Activated naive CD8-positive, alpha-beta T cell (primary cell): ENCODE measurements around the gene F3.

Experiments used
- H3K27ac Mint-ChIP-seq: one replicate; pipeline ENCODE4 v1.8.0; 2021; ENCODE audit warnings: mixed read lengths
- H3K27me3 Mint-ChIP-seq: one replicate; pipeline ENCODE4 v1.8.0; 2021; ENCODE audit warnings: mixed read lengths
- H3K36me3 Mint-ChIP-seq: one replicate; pipeline ENCODE4 v1.8.0; 2021; ENCODE audit warnings: mixed read lengths
- H3K4me1 Mint-ChIP-seq: one replicate; pipeline ENCODE4 v1.8.0; 2021; ENCODE audit warnings: low read depth, mixed read lengths
- H3K4me3 Mint-ChIP-seq: one replicate; pipeline ENCODE4 v1.8.0; 2021; ENCODE audit warnings: mild to moderate bottlenecking, mixed read lengths
- H3K9me3 Mint-ChIP-seq: one replicate; pipeline ENCODE4 v1.8.0; 2021; ENCODE audit warnings: low read depth, mixed read lengths

F3 gene

DNA sequence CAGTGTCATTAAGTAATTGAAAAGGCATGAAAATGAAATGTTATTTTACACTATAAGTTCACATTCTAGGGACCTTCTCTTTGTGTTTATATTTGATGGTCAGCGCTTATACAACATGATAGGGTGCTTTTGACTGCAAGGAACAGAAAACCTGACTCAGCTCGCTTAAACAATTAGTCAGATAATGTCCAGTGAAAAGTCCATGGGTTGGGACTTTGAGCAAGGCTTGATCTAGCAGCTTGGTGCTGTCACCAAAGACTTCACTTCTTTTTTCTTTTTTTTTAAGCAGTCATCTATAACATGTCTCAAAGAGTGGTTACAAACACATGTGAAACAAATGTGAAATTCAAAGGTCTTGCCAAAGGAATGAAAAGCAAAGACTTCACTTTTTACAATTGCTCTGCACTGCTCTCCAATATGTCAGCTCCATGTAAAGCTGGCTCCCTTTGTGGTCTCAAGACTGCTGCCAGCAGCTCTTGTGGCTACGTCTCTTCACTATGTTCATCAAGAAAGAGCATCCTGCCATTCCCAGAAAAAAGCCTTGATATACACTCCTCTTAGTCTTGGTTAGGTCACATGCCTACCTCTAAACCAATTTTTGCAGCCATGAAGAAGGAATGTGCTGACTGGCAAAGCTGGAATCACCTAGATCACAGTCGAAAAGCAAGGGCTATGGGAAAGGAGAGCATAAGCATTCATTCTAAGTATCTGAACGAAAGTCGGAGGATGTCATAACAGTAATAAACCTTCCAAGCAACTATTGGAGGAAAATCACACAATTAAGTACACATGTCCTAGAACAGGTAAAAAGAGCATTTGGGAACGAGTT is 15.2 kb downstream of the F3 start:
- H3K27me3 Mint-ChIP-seq = peaks cover 2% of the 10 kb centered on the region
- H3K9me3 Mint-ChIP-seq = no peaks in the 10 kb centered on the region
- no peak overlapping the region for H3K4me3 Mint-ChIP-seq
- no peaks in the 10 kb centered on the region for H3K4me1 Mint-ChIP-seq
- H3K36me3 Mint-ChIP-seq = no peaks in the 10 kb centered on the region
- no peak overlapping the region for H3K27ac Mint-ChIP-seq

DNA sequence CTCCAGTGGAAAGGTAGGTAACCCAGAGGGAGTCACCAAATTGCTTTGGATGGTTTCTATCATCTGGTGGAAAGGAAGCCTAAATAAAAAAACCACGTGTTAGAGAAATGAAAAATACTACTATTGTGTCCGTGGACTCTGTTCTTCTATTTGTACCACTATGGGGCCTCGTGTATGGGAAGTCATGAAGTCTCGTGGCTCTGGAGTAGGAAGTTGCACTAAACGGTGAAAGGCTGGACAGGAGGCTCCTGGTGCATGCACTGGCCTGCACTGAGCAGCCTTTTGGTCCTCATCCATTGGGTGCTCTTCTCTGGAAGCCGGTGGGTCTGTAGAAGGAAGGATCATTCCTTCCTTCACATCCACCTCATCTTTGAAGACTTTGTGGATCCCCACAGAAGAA is 17.0 kb downstream of the F3 start:
- Mint-ChIP-seq H3K27me3 (no peaks in the 10 kb centered on the region), H3K27ac (no peak overlapping the region), H3K36me3 (no peaks in the 10 kb centered on the region), H3K4me1 (no peaks in the 10 kb centered on the region), H3K9me3 (no peaks in the 10 kb centered on the region), H3K4me3 (no peak overlapping the region)

- Mint-ChIP-seq H3K27ac (no peak overlapping the region), H3K27me3 (no peaks in the 10 kb centered on the region), H3K9me3 (no peaks in the 10 kb centered on the region), H3K4me3 (no peak overlapping the region), H3K4me1 (no peaks in the 10 kb centered on the region), H3K36me3 (peaks cover 2% of the 10 kb centered on the region)
These were observed 19.3 kb downstream of the F3 start for GRCh38 chr1:94522304-94522703.

DNA sequence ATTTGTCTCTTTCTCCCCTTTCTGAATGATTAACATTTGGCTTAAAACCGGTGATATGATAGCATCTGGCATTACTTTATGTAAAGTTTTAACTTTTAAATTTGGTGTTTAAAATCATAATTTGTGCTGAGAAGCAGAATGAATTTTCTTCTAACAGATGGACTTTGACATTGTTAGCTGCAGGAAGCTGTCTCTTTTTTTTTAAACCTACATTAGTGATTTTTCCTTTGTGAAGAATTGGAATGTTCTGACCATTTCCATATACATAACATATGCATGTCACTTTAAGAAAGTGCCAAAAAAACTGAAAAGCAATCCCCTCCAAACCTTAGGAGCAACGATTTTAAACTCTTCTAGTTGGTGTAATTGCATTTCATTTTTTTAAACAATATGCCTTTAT is 22.2 kb downstream of the F3 start:
- no peak overlapping the region for H3K27ac Mint-ChIP-seq
- H3K27me3 Mint-ChIP-seq = no peaks in the 10 kb centered on the region
- no peak overlapping the region for H3K4me3 Mint-ChIP-seq
- H3K4me1 Mint-ChIP-seq = no peaks in the 10 kb centered on the region
- peaks cover 12% of the 10 kb centered on the region for H3K36me3 Mint-ChIP-seq
- H3K9me3 Mint-ChIP-seq = no peaks in the 10 kb centered on the region

- Mint-ChIP-seq H3K27me3 (no peaks in the 10 kb centered on the region), H3K27ac (no peak overlapping the region), H3K4me1 (no peaks in the 10 kb centered on the region), H3K9me3 (no peaks in the 10 kb centered on the region), H3K36me3 (peaks cover 14% of the 10 kb centered on the region), H3K4me3 (no peak overlapping the region)
These were observed 26.1 kb downstream of the F3 start for GRCh38 chr1:94515296-94515947.

DNA sequence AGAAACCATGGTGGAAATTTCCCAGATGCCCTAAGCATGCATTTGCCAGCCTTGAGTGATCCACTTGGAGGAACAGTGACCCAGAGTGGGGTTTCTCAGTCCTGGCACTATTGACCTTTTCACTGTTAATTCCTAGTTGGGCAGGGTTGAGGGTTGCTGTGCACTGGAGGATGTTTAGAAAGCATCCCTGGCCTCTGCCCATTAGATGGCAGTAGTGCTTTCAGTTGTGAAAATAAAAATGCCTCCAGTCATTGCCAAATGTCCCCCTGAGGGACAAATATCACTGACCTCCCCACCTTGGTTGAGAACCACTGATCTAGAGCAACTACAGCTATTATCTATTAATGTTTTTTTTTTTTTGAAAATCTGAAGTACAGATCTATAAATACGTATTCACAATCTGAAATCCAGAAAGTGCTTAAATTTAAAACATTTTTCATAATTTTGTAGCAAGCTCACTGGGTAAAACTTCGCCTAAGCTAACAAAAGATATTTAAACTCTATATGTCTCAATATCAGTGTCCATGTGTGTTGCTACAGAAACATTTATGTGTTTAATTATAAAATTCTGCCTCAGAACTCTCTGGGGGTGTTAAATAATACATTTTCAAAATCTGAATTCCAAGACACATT is 27.3 kb downstream of the F3 start:
- Mint-ChIP-seq H3K4me3 (no peak overlapping the region), H3K36me3 (peaks cover 17% of the 10 kb centered on the region), H3K9me3 (no peaks in the 10 kb centered on the region), H3K27ac (no peak overlapping the region), H3K4me1 (no peaks in the 10 kb centered on the region), H3K27me3 (no peaks in the 10 kb centered on the region)

- H3K27ac Mint-ChIP-seq = no peak overlapping the region
- no peaks in the 10 kb centered on the region for H3K4me1 Mint-ChIP-seq
- H3K9me3 Mint-ChIP-seq = no peaks in the 10 kb centered on the region
- no peaks in the 10 kb centered on the region for H3K27me3 Mint-ChIP-seq
- H3K36me3 Mint-ChIP-seq = peaks cover 19% of the 10 kb centered on the region
- no peak overlapping the region for H3K4me3 Mint-ChIP-seq
These were observed 28.7 kb downstream of the F3 start for GRCh38 chr1:94512816-94513215.

DNA sequence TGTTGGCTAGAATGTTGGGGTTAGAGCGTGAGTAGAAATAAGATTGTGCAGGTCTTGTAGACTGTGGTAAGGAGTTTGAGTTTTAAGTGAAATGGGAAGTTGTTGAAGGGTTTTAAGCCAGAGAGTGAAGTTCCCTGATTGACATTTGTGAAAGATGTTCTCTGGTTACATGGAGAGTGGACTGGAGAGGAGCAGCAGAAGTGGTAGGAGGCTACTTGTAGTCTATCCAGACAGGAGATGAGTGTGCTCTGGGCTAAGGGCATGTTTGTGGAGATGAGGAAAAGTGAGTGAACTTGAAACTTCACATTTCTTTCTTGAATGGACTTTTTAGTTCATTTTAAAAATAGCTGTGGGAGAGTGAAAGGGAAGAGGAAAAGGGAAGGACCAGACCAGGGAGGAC is 37.0 kb downstream of the F3 start:
- Mint-ChIP-seq H3K36me3 (peaks cover 39% of the 10 kb centered on the region), H3K27ac (peak overlapping the region; percentile 30), H3K9me3 (peaks cover 4% of the 10 kb centered on the region), H3K27me3 (no peaks in the 10 kb centered on the region), H3K4me1 (no peaks in the 10 kb centered on the region), H3K4me3 (no peak overlapping the region)

- H3K4me1 Mint-ChIP-seq = no peaks in the 10 kb centered on the region
- H3K27ac Mint-ChIP-seq = no peak overlapping the region
- no peaks in the 10 kb centered on the region for H3K27me3 Mint-ChIP-seq
- H3K9me3 Mint-ChIP-seq = peaks cover 4% of the 10 kb centered on the region
- peaks cover 41% of the 10 kb centered on the region for H3K36me3 Mint-ChIP-seq
- no peak overlapping the region for H3K4me3 Mint-ChIP-seq
These were observed 38.4 kb downstream of the F3 start for GRCh38 chr1:94503153-94503552.

DNA sequence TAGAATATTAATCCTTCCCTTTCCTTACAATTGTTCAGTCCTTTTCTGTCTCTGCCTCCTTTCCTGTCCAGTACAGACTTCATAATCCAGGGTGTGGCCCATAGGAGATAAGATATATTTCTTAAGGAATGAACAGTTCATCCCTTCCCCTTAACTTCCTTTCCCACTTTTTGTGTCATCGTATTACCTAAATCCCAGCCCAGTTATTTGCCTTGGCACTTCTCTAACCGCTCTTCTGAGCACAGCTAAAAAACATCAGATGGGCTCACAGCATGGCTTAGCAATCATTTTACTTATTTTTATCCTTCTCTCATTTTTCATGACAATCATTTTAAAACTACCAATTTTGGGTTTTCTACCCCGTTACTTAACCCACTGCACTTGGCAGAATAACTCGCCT is 39.6 kb downstream of the F3 start:
- Mint-ChIP-seq H3K9me3 (peaks cover 4% of the 10 kb centered on the region), H3K4me1 (no peaks in the 10 kb centered on the region), H3K27me3 (no peaks in the 10 kb centered on the region), H3K4me3 (no peak overlapping the region), H3K36me3 (peaks cover 41% of the 10 kb centered on the region), H3K27ac (no peak overlapping the region)

DNA sequence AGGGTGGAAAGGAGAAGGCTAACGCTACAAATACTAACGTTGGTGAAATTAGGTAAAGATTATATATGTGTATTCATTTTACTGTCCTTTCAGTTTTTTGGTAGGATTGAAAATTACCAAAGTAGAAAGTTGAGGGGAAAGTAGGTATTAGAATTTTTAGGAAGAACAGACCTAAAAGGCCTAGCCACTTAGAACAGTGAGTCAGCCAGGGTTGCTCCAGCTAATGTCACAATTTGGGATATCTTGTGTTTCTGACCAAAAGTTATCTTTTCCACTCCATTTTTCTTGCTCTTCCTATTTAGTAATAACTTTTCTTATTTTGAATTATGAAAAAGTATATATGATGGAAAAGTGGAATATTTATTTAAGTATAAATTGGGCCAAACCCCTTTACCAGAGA is 40.1 kb downstream of the F3 start:
- H3K4me3 Mint-ChIP-seq = no peak overlapping the region
- peaks cover 4% of the 10 kb centered on the region for H3K9me3 Mint-ChIP-seq
- H3K4me1 Mint-ChIP-seq = no peaks in the 10 kb centered on the region
- H3K27ac Mint-ChIP-seq = no peak overlapping the region
- H3K27me3 Mint-ChIP-seq = no peaks in the 10 kb centered on the region
- H3K36me3 Mint-ChIP-seq = peaks cover 40% of the 10 kb centered on the region

DNA sequence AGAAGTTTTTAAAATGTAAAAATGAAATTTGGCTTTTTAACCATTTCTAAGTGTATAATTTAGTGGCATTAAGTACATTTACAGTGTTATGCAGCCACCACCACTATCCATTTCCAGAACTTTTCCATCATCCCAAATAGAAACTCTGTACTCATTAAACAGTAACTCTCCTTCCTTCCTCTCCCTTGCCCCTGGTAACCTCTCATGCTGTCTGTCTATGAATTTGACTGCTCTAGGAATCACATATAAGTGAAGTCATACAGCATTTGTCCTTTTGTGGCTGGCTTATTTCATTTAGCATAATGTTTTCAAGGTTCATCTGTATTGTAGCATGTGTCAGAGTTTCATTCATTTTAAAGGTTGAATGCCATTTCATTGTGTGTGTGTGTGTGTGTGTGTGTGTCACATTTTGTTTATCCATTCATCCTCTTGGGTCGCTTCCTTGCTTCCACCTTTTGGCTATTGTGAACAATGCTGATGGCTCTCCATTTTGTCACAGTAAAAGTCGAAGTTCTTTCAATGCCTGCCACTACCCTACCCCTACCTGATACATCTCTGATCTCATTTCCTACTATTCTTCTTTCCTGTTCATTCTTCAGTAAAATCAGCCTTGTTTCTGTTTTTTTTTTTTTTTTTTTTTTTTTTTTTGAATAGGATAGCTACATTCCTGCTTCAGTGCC is 45.3 kb downstream of the F3 start:
- peaks cover 27% of the 10 kb centered on the region for H3K36me3 Mint-ChIP-seq
- H3K4me1 Mint-ChIP-seq = no peaks in the 10 kb centered on the region
- no peak overlapping the region for H3K4me3 Mint-ChIP-seq
- no peaks in the 10 kb centered on the region for H3K9me3 Mint-ChIP-seq
- no peak overlapping the region for H3K27ac Mint-ChIP-seq
- no peaks in the 10 kb centered on the region for H3K27me3 Mint-ChIP-seq

DNA sequence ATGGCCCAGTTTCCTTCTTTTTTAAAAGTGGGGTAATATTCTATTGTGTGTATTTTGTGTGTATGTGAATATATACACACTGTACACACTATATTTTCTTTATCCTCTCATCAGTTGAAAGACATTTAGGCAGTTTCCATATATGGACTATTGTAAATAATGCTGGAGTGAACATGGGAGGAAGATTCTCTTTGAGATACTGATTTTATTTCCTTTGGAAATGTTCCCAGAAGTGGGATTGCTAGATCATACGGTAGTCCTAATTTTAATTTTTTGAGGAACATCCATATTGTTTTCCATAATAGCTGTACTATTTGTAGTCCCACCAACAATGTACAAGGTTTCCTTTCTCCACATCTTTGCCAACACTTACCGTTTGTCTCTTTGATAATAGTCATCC is 51.0 kb downstream of the F3 start:
- H3K9me3 Mint-ChIP-seq = no peaks in the 10 kb centered on the region
- H3K27me3 Mint-ChIP-seq = no peaks in the 10 kb centered on the region
- peaks cover 4% of the 10 kb centered on the region for H3K4me1 Mint-ChIP-seq
- no peak overlapping the region for H3K27ac Mint-ChIP-seq
- no peak overlapping the region for H3K4me3 Mint-ChIP-seq
- peaks cover 38% of the 10 kb centered on the region for H3K36me3 Mint-ChIP-seq

- Mint-ChIP-seq H3K9me3 (no peaks in the 10 kb centered on the region), H3K36me3 (peaks cover 33% of the 10 kb centered on the region), H3K27me3 (no peaks in the 10 kb centered on the region), H3K4me1 (peaks cover 4% of the 10 kb centered on the region), H3K4me3 (no peak overlapping the region), H3K27ac (no peak overlapping the region)
These were observed 54.6 kb downstream of the F3 start for GRCh38 chr1:94486990-94487389.

DNA sequence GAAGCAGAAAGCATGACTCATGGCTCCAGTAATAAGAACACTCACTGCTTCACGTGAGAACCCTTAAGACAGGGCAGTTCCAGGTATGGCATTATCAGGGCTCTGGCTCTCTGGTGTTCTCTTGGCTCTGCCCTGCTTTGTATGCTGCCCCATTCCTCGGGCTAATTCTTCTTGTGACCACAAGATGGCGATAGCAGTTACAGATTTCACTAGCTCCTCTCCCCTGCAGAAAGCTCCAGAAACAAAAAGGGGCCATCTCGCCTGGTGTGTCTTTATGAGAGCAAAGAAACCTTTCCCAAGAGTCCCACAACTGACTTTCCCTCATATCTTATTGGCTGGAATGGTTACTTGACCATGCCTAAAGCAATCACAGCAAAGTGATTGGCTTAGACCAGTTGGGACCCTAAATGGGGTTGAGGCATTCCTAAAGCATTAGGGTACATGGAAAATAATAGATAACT is 60.1 kb downstream of the F3 start:
- Mint-ChIP-seq H3K36me3 (peaks cover 5% of the 10 kb centered on the region), H3K4me1 (no peaks in the 10 kb centered on the region), H3K9me3 (no peaks in the 10 kb centered on the region), H3K27ac (no peak overlapping the region), H3K27me3 (no peaks in the 10 kb centered on the region), H3K4me3 (no peak overlapping the region)
